GM12878 (cell line): ENCODE measurements around the gene RNF31. TPM values are rescaled to one million over a fixed set of nuclear protein-coding genes. Genes with fewer than 3 reads are reported as not detected.

Experiments
- ASH2L ChIP-seq: fragments of 300-600, 200-600 bp; sonication (generic); IDR thresholded peaks from 2 replicates; pipeline ENCODE4 v1.6.1; 2017; ENCODE audit warnings: low read depth, mild to moderate bottlenecking, borderline replicate concordance
- BCLAF1 ChIP-seq: fragments of 450-650 bp; IDR thresholded peaks from 2 replicates; pipeline ENCODE4 v1.6.1; 2017; ENCODE audit warnings: antibody characterized with exemption, mild to moderate bottlenecking, moderate library complexity
- CEBPZ ChIP-seq: fragments of 150-350 bp; IDR thresholded peaks from 2 replicates; pipeline ENCODE4 v1.6.1; 2016; ENCODE audit warnings: low read depth, low read length
- EP300 ChIP-seq, 2 experiments: fragments of 150-350 bp in 1 of 2; IDR thresholded peaks; 2 replicates each; pipeline ENCODE4 v1.6.1; 2011 to 2012; ENCODE audit warnings: low read depth in 2 of 2, low read length in 2 of 2, borderline replicate concordance in 1 of 2, improper control_type of control experiment in 1 of 2, inconsistent platforms in 1 of 2; ENCODE audit not compliant: control insufficient read depth in 1 of 2
- FOXK2 ChIP-seq: fragments of 450-650 bp; IDR thresholded peaks from 2 replicates; pipeline ENCODE4 v1.6.1; 2017; ENCODE audit warnings: mild to moderate bottlenecking, moderate library complexity
- GABPA ChIP-seq: IDR thresholded peaks from 2 replicates; pipeline ENCODE4 v1.6.1; 2014; ENCODE audit warnings: antibody characterized with exemption, low read depth, mild to moderate bottlenecking, inconsistent platforms
- HDGF ChIP-seq: fragments of 450-650 bp; IDR thresholded peaks from 2 replicates; pipeline ENCODE4 v1.6.1; 2016; ENCODE audit warnings: antibody characterized with exemption
- IKZF2 ChIP-seq, 2 experiments: fragments of 450-650 bp; IDR thresholded peaks; 2 replicates each; pipeline ENCODE4 v1.6.1; 2017; ENCODE audit warnings: mild to moderate bottlenecking in 2 of 2, moderate library complexity in 2 of 2
- KDM1A ChIP-seq: fragments of 200-600 bp; sonication (generic); IDR thresholded peaks from 2 replicates; pipeline ENCODE4 v1.6.1; 2016; ENCODE audit warnings: borderline replicate concordance
- MEF2A ChIP-seq: IDR thresholded peaks from 2 replicates; pipeline ENCODE4 v1.6.1; 2011; ENCODE audit warnings: low read depth, mild to moderate bottlenecking, low read length, moderate library complexity; ENCODE audit not compliant: insufficient read depth
- MTA3 ChIP-seq: IDR thresholded peaks from 2 replicates; pipeline ENCODE4 v1.6.1; 2012; ENCODE audit warnings: low read length, inconsistent platforms, borderline replicate concordance
- NFYB ChIP-seq: IDR thresholded peaks from 2 replicates; pipeline ENCODE4 v1.6.1; 2011; ENCODE audit warnings: low read depth, mild to moderate bottlenecking, low read length, improper control_type of control experiment, moderate library complexity; ENCODE audit not compliant: insufficient read depth
- NR2C2 ChIP-seq: IDR thresholded peaks from 2 replicates; pipeline ENCODE4 v1.6.1; 2011; ENCODE audit warnings: borderline replicate concordance, low read depth; ENCODE audit not compliant: control insufficient read depth, insufficient read length
- POLR2A ChIP-seq: IDR thresholded peaks from 2 replicates; pipeline ENCODE4 v1.6.1; 2011; ENCODE audit warnings: low read depth, mild to moderate bottlenecking, low read length
- POLR2AphosphoS5 ChIP-seq: IDR thresholded peaks from 2 replicates; pipeline ENCODE4 v1.6.1; 2011; ENCODE audit warnings: mild to moderate bottlenecking, low read length, inconsistent platforms
- RBBP5 ChIP-seq: fragments of 200-600 bp; sonication (generic); conservative IDR thresholded peaks from 2 replicates; pipeline ENCODE4 v1.6.1; 2016
- WRNIP1 ChIP-seq: IDR thresholded peaks from 2 replicates; pipeline ENCODE4 v1.6.1; 2011; ENCODE audit warnings: low read depth, low read length, improper control_type of control experiment, borderline replicate concordance
- ZBED1 ChIP-seq: IDR thresholded peaks from 2 replicates; pipeline ENCODE4 v1.6.1; 2016; ENCODE audit warnings: borderline replicate concordance
- ZNF274 ChIP-seq: IDR thresholded peaks from one replicate; pipeline ENCODE4 v1.8.0; 2011; ENCODE audit not compliant: insufficient read length, insufficient read depth
- ZNF687 ChIP-seq: fragments of 450-650 bp; IDR thresholded peaks from 2 replicates; pipeline ENCODE4 v1.6.1; 2017; ENCODE audit warnings: mild to moderate bottlenecking, moderate library complexity
- ZSCAN29 ChIP-seq: fragments of 450-650 bp; IDR thresholded peaks from 2 replicates; pipeline ENCODE4 v1.6.1; 2017; ENCODE audit warnings: mild to moderate bottlenecking, moderate library complexity
- polyA plus RNA-seq, 11 experiments: library from polyadenylated mRNA; depleted of rRNA in 4 of 11; unstranded in 6 of 11; stranded (reverse) in 5 of 11; fragments of >200 nt; fragmentation: Nextera tagmentation in 4 of 11; fragmentation: Illumina TruSeq in 1 of 11; extraction: Ambion mirVana in 4 of 11; extraction: Trizol in 1 of 11; gene quantifications; 1 replicate in 1 of 11; 2 replicates in 10 of 11; pipeline versions ENCODE4 v1.2.1 to v1.2.3, GENCODE V29; 2011 to 2016; ENCODE audit warnings: inconsistent platforms in 2 of 11, missing spikeins in 2 of 11, low read depth in 1 of 11
- total RNA-seq, 4 experiments: library from RNA; depleted of rRNA in 3 of 4; stranded (reverse); fragments of >200 nt in 3 of 4; fragmentation: Illumina TruSeq in 1 of 4; extraction: Trizol in 1 of 4; gene quantifications; 2 replicates each; pipeline versions ENCODE4 v1.2.1 to v1.2.3, GENCODE V29; 2013 to 2021

The RNF31 gene
- total and polyA plus RNA-seq, 10 of the 15 experiments (the other 5 are each of a cell fraction or from before 2014, with no cell fraction given), result 8.5 to 92.7 (median 52.0) TPM

GRCh38 chr14:24135834-24136683, 11.2 kb upstream of the RNF31 start, which contains the start of gene PSME1 (continued):
- no peak for TF ChIP-seq ZNF274
- no peak for TF ChIP-seq KDM1A
- TF ChIP-seq ZNF687, result peak; percentile 19; the same call in 1 of the 2 replicates
- no peak for TF ChIP-seq BCLAF1
- TF ChIP-seq CEBPZ, result no peak
- no peak for TF ChIP-seq EP300 (IDR thresholded peaks at IDR 0.05; ENCODE audit: borderline replicate concordance in 1 of 2, control insufficient read depth in 1 of 2, low read depth in 2 of 2, low read length in 2 of 2)
- no peak for TF ChIP-seq MEF2A
- no peak for TF ChIP-seq NR2C2
- TF ChIP-seq GABPA, result no peak
- TF ChIP-seq RBBP5, result 0 out of 2 replicates have a peak, but pooled peaks have one; percentile 62
- no peak for TF ChIP-seq WRNIP1
- peak; percentile 85 for TF ChIP-seq HDGF
- TF ChIP-seq ZSCAN29, result no peak
- TF ChIP-seq POLR2AphosphoS5, result peak; percentile 65; the same call in 1 of the 2 replicates
- no peak for TF ChIP-seq IKZF2 (IDR thresholded peaks at IDR 0.05)
- no peak for TF ChIP-seq ZBED1
- no peak for TF ChIP-seq MTA3
- no peak for TF ChIP-seq NFYB
- TF ChIP-seq FOXK2, result no peak
- TF ChIP-seq ASH2L, result peak; percentile 88; the same call in 1 of the 2 replicates
- peak; percentile 86 for TF ChIP-seq POLR2A
